ENCODE data around the gene STX8. TPM values are rescaled to one million over a fixed set of nuclear protein-coding genes. Genes with fewer than 3 reads are reported as not detected.

Gene STX8
- total RNA-seq, 2 experiments from 2014 or later, result 59.6 to 71.5 TPM

- peaks cover under 1% of the 10 kb centered on the region for H3K27me3 Mint-ChIP-seq
- H3K27ac Mint-ChIP-seq, result no peak overlapping the region
- H3K9me3 Mint-ChIP-seq, result no peaks in the 10 kb centered on the region
- H3K4me3 Mint-ChIP-seq, result no peak overlapping the region
- DNase-seq (no peak), ATAC-seq (no peak)
- peaks cover 9% of the 10 kb centered on the region for H3K4me1 Mint-ChIP-seq (ENCODE audit: low read depth)
- CTCF ChIA-PET, result interaction anchor here (0.9 kb wide), 1 partner anchor 41 kb away, joined by 3 read pairs; no protein-coding TSS in a partner anchor
- intact Hi-C loops (cut with micrococcal nuclease), result no loop called here
- no peaks in the 10 kb centered on the region for H3K36me3 Mint-ChIP-seq (ENCODE audit: low read depth)
- TF ChIP-seq, protein P1, sequence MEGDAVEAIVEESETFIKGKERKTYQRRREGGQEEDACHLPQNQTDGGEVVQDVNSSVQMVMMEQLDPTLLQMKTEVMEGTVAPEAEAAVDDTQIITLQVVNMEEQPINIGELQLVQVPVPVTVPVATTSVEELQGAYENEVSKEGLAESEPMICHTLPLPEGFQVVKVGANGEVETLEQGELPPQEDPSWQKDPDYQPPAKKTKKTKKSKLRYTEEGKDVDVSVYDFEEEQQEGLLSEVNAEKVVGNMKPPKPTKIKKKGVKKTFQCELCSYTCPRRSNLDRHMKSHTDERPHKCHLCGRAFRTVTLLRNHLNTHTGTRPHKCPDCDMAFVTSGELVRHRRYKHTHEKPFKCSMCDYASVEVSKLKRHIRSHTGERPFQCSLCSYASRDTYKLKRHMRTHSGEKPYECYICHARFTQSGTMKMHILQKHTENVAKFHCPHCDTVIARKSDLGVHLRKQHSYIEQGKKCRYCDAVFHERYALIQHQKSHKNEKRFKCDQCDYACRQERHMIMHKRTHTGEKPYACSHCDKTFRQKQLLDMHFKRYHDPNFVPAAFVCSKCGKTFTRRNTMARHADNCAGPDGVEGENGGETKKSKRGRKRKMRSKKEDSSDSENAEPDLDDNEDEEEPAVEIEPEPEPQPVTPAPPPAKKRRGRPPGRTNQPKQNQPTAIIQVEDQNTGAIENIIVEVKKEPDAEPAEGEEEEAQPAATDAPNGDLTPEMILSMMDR (IDR thresholded peaks at IDR 0.05), result no peak
- POLR2A ChIA-PET, result no interaction called here
Measured at GRCh38 chr17:9242983-9243382, 332.6 kb downstream of the STX8 start.

GRCh38 chr17:9242497-9242881, 333.1 kb downstream of the STX8 start:
- ChIA-PET POLR2A (interaction anchor here (2.5 kb wide), 1 partner anchor 9 kb away, joined by 9 read pairs; no protein-coding TSS in a partner anchor), CTCF (interaction anchor here (0.9 kb wide), 1 partner anchor 41 kb away, joined by 3 read pairs; no protein-coding TSS in a partner anchor)
- peaks cover 9% of the 10 kb centered on the region for H3K4me1 Mint-ChIP-seq (ENCODE audit: low read depth)
- peaks cover 1% of the 10 kb centered on the region for H3K27me3 Mint-ChIP-seq
- DNase-seq, result no peak
- no peaks in the 10 kb centered on the region for H3K9me3 Mint-ChIP-seq
- H3K36me3 Mint-ChIP-seq (ENCODE audit: low read depth), result no peaks in the 10 kb centered on the region
- no peak for ATAC-seq
- H3K4me3 Mint-ChIP-seq, result no peak overlapping the region
- TF ChIP-seq, protein P1 (IDR thresholded peaks at IDR 0.05), result no peak
- intact Hi-C loops (cut with micrococcal nuclease), result no loop called here
- no peak overlapping the region for H3K27ac Mint-ChIP-seq

DNA sequence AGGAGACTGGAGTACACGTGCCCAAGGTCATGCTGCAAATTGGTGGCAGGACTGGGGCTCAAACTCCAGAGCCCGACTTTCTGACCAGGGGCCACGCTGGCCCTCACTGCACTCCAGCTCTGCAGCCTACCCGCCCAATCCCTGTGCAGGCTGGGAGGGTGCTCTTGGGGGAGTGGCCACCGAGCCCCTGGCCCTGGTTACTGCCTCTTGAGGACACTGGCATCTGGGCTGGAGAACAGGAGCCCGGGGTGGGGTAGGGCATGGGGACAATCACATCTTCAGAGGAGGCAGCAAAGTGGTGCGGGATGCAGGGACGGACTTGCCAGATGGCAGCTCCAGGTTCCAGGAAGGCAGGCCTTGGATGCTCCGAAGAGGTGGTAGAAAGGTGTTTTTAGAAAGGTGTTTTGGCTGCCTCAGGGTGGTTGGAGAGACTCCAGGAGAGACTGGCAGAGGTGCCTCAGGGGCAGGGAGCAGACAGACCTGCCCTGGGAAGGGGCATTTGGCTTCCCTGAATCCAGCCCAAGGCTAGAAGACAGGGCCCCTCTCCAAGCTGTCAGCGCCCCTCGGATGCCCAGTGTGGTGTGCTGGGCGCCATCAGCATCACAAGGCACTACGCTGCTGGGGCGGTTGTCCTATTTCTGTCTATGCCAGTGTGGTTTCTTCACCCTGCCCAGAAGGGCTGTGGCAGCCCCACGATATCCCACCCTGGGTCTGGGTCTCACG, 333.7 kb downstream of the STX8 start:
- Mint-ChIP-seq H3K27me3 (peaks cover 1% of the 10 kb centered on the region), H3K4me3 (no peak overlapping the region), H3K27ac (no peak overlapping the region), H3K4me1 (ENCODE audit: low read depth) (peaks cover 9% of the 10 kb centered on the region), H3K36me3 (ENCODE audit: low read depth) (no peaks in the 10 kb centered on the region), H3K9me3 (no peaks in the 10 kb centered on the region)
- POLR2A ChIA-PET, result interaction anchor here (1.0 to 2.5 kb wide), 2 partner anchors 10 to 47 kb away, joined by 6 to 9 read pairs; no protein-coding TSS in a partner anchor
- CTCF ChIA-PET, result no interaction called here
- DNase-seq (no peak), ATAC-seq (no peak)
- TF ChIP-seq, protein P1 (IDR thresholded peaks at IDR 0.05), result no peak
- intact Hi-C loops (cut with micrococcal nuclease), result no loop called here

- H3K4me1 Mint-ChIP-seq (ENCODE audit: low read depth), result peaks cover 9% of the 10 kb centered on the region
- TF ChIP-seq, protein P1 (IDR thresholded peaks at IDR 0.05), result no peak
- no peak overlapping the region for H3K4me3 Mint-ChIP-seq
- H3K27ac Mint-ChIP-seq, result no peak overlapping the region
- no peaks in the 10 kb centered on the region for H3K9me3 Mint-ChIP-seq
- intact Hi-C loops (cut with micrococcal nuclease), result no loop called here
- CTCF ChIA-PET, result no interaction called here
- H3K36me3 Mint-ChIP-seq (ENCODE audit: low read depth), result no peaks in the 10 kb centered on the region
- POLR2A ChIA-PET, result interaction anchor here (1.0 to 2.5 kb wide), 2 partner anchors 10 to 48 kb away, joined by 6 to 9 read pairs; no protein-coding TSS in a partner anchor
- DNase-seq, result no peak
- no peak for ATAC-seq
- peaks cover 1% of the 10 kb centered on the region for H3K27me3 Mint-ChIP-seq
Measured at GRCh38 chr17:9241371-9241712, 334.3 kb downstream of the STX8 start.

GRCh38 chr17:9240659-9241370, 334.8 kb downstream of the STX8 start:
- TF ChIP-seq, protein P1 (IDR thresholded peaks at IDR 0.05), result no peak
- Mint-ChIP-seq H3K27me3 (peaks cover 1% of the 10 kb centered on the region), H3K4me1 (ENCODE audit: low read depth) (peaks cover 9% of the 10 kb centered on the region), H3K36me3 (ENCODE audit: low read depth) (no peaks in the 10 kb centered on the region), H3K27ac (no peak overlapping the region), H3K9me3 (no peaks in the 10 kb centered on the region), H3K4me3 (peak overlapping the region; percentile 44)
- ChIA-PET CTCF (no interaction called here), POLR2A (interaction anchor here (1.0 to 2.5 kb wide), 2 partner anchors 11 to 48 kb away, joined by 6 to 9 read pairs; no protein-coding TSS in a partner anchor)
- intact Hi-C loops (cut with micrococcal nuclease), result no loop called here
- DNase-seq, result no peak
- ATAC-seq, result no peak

Measured in activated CD8-positive, alpha-beta T cell treated with anti-CD3 and anti-CD28 coated beads for 36 hours (primary cell).